Memory B cell (primary cell): ENCODE data around the gene SNX33.
"Not testable (repeated sequence)": the region's sequence is repeated elsewhere in the genome, so short reads cannot be mapped to it uniquely, and the experiment has no call there.

Source experiments
- ATAC-seq: fragments of 150-1000 bp; cut with Tn5 transposase; 2 replicates; pipeline ENCODE4 v1.10.0; 2021; ENCODE audit warnings: low read depth, mild to moderate bottlenecking, moderate library complexity
- DNase-seq, 2 donors: peaks; one replicate each; pipeline ENCODE4 v3.0.0; 2022; ENCODE audit warnings: low spot score in 2 of 2
- H3K27ac Mint-ChIP-seq: one replicate; pipeline ENCODE4 v1.8.0; 2022; ENCODE audit warnings: mild to moderate bottlenecking, moderate library complexity, mixed read lengths
- H3K27me3 Mint-ChIP-seq: one replicate; pipeline ENCODE4 v1.8.0; 2022; ENCODE audit warnings: mixed read lengths
- H3K36me3 Mint-ChIP-seq: one replicate; pipeline ENCODE4 v1.8.0; 2022; ENCODE audit warnings: mild to moderate bottlenecking, mixed read lengths
- H3K4me1 Mint-ChIP-seq: one replicate; pipeline ENCODE4 v1.8.0; 2022; ENCODE audit warnings: mixed read lengths
- H3K4me3 Mint-ChIP-seq: one replicate; pipeline ENCODE4 v1.8.0; 2022; ENCODE audit warnings: mild to moderate bottlenecking, moderate library complexity, mixed read lengths
- H3K9me3 Mint-ChIP-seq: one replicate; pipeline ENCODE4 v1.8.0; 2022; ENCODE audit warnings: mixed read lengths

The SNX33 gene

GRCh38 chr15:75647370-75648155 is at the start of gene SNX33:
TSS of gene SNX33 (plus strand) at chr15:75647912. CDS start at chr15:75649103, 1,191 bp downstream.
- ATAC-seq: peak; percentile 54
- no peak within 1 kb of the TSS for H3K27ac Mint-ChIP-seq
- H3K36me3 Mint-ChIP-seq: peaks cover 2% of the 10 kb centered on the region
- H3K4me1 Mint-ChIP-seq: peaks cover 7% of the 10 kb centered on the region
- H3K4me3 Mint-ChIP-seq: peak within 1 kb of the TSS; percentile 84
- no peaks in the 10 kb centered on the region for H3K27me3 Mint-ChIP-seq
- H3K9me3 Mint-ChIP-seq: no peaks in the 10 kb centered on the region
- peak in 1 of 2 donors; percentile 32 for DNase-seq

DNA sequence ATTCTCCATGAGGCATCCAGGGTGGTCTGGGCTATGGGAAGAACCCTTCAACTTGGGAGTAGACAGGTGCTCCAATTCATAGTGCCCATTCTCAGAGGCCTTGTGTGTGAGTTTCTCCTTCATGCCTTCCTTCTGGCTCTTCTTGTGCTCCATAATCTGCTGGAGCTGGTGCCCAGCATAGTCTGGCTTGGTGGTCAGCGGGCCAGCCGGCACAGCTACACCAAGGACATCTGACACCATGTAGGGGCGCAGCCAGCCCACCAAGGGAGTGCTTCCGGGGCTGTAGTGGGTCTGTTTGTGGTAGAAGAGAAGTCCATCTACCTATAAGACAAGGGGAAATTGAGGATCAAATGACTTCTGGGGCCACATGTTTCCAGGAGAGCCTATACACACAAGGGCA is 49.4 kb upstream of the SNX33 start:
- DNase-seq: no peak

DNA sequence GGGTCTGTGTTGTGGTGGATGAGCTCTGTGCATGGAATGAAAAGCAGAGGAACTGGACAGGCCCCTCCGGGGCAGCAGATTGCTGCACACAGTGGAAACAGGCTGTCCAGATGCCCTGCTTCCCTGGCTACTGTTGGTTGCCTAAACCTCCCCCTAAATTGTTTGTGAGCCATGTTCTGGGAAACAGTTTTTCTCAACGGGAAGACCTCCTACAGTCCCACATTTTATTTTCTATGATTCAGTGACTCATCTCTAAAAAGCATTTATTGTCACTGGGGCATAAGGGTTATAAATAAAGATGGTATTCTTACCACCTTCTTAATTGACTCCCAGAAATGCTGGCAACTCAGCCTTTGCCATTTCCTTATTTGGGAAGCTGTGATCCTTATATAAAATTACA is 48.3 kb upstream of the SNX33 start:
- Mint-ChIP-seq H3K27ac (no peak overlapping the region), H3K9me3 (no peaks in the 10 kb centered on the region), H3K4me3 (no peak overlapping the region), H3K4me1 (no peaks in the 10 kb centered on the region), H3K27me3 (no peaks in the 10 kb centered on the region), H3K36me3 (peaks cover 23% of the 10 kb centered on the region)
- DNase-seq (no peak), ATAC-seq (no peak)

More for the DNA sequence above, 49.4 kb upstream of the SNX33 start:
- H3K36me3 Mint-ChIP-seq: peaks cover 24% of the 10 kb centered on the region
- H3K4me3 Mint-ChIP-seq: no peak overlapping the region
- H3K27ac Mint-ChIP-seq: no peak overlapping the region
- no peak for ATAC-seq
- H3K4me1 Mint-ChIP-seq: no peaks in the 10 kb centered on the region
- no peaks in the 10 kb centered on the region for H3K9me3 Mint-ChIP-seq
- no peaks in the 10 kb centered on the region for H3K27me3 Mint-ChIP-seq

GRCh38 chr15:75606026-75606425 is 41.7 kb upstream of the SNX33 start:
- DNase-seq: no peak
- Mint-ChIP-seq H3K4me1 (peaks cover 5% of the 10 kb centered on the region), H3K4me3 (no peak overlapping the region), H3K27ac (peak overlapping the region; percentile 60), H3K36me3 (peaks cover 35% of the 10 kb centered on the region), H3K27me3 (no peaks in the 10 kb centered on the region), H3K9me3 (no peaks in the 10 kb centered on the region)
- ATAC-seq: no peak

DNA sequence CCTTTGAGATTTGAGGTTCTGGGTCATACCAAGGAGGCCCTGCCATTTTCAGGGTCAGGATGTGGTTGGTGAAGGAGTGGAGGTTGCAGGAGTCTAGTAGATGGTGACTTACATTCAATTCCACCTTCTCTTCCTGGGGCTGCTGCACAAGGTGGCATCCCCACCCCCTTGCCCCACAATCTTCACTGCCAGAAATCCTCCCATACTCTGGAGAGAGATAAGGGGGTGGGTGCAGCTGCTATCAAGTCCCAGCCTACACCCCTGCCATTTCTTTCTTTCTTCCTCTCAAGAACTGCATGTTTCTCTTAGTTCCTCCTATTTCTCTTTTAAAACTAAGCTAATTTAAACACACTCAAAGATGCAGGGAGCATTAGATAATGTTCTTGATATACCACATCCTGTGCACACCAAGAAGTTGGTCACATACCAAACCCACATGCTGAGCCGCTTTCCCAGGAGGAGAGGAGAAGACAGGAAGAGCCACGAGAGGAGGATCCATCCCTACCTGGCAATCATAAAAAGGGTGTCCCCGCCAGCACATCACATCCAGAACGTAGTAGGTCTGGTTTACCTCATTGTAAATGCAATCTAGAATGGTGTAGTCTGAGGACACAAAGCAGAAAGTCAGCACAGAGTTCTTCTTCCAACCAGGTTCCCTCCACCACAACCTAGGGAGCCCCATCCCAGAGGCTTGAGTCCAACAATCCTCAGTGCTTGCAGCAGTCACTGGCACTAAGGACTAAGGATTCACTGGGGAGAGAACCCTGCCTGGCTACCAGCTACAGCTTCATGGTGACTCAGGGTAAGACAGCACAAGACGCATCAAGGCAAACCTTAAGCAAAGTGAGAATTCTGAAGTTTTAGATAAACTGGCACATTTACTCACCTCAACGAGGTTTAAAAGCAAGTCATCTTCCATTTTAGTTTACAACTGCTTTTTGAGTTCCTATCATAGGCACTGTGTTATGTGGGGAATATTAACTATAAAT is 40.7 kb upstream of the SNX33 start:
- no peak for ATAC-seq
- peaks cover 5% of the 10 kb centered on the region for H3K4me1 Mint-ChIP-seq
- H3K4me3 Mint-ChIP-seq: no peak overlapping the region
- no peaks in the 10 kb centered on the region for H3K27me3 Mint-ChIP-seq
- H3K9me3 Mint-ChIP-seq: no peaks in the 10 kb centered on the region
- H3K36me3 Mint-ChIP-seq: peaks cover 34% of the 10 kb centered on the region
- no peak for DNase-seq
- H3K27ac Mint-ChIP-seq: peak overlapping the region; percentile 60

DNA sequence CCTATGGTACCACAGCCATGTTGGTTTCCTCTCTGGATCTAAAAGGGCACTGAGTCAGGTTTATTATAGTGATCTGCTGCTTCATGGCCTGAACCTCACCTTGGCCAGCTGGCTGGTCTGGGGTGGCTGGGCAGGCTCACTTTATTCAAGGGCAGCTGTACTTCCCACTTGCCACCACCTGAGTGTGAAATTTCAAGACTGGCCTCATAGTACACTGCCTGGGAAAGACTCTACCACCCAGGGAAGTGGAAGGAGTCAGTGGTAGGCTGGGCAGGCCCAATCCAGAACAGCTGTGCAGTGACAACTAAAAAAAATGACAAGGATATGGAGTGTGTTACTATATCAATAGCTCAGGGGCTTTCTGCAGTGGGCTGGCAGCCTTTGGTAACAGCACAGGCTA is 30.9 kb upstream of the SNX33 start:
- DNase-seq (no peak), ATAC-seq (no peak)
- Mint-ChIP-seq H3K27me3 (no peaks in the 10 kb centered on the region), H3K4me3 (no peak overlapping the region), H3K36me3 (peaks cover 42% of the 10 kb centered on the region), H3K27ac (no peak overlapping the region), H3K4me1 (no peaks in the 10 kb centered on the region), H3K9me3 (no peaks in the 10 kb centered on the region)

DNA sequence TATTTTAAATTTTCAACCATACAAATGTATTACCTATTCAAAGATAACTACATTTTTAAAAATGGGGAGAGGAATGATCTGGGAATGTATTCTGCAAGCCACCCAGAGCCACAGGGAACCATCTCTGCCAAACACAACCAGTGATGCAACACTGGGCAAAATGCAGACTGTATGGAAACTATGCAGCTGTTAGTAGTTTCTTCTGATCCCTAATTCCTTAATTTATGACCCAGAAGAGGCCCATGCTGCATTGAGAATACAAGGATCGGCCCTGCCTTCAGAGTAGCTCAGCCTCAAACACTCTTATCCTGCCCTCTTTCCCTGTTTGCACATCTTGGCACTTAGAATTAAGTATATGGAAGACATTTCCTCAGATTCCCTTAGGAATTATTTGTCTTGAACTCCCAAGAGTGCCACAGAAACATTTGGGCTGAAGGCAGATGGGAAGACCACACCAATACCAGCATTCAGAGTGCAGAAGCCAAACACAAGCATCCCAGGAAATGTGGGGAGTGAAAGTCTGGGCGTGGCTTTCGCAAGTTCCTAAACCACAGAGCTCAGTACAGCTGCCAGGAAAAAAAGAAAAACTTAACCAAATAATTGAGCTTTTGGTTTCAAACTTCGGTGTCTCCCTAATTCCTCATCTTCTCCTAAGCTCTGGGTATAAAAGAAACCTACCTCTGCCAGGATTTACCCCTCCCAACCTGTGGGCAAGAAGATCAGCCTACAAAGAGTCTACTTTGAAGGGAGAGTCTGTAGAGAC is 27.5 kb upstream of the SNX33 start:
- Mint-ChIP-seq H3K36me3 (peaks cover 19% of the 10 kb centered on the region), H3K9me3 (no peaks in the 10 kb centered on the region), H3K27me3 (no peaks in the 10 kb centered on the region), H3K4me3 (no peak overlapping the region), H3K4me1 (peaks cover 3% of the 10 kb centered on the region), H3K27ac (no peak overlapping the region)
- DNase-seq (no peak), ATAC-seq (no peak)

DNA sequence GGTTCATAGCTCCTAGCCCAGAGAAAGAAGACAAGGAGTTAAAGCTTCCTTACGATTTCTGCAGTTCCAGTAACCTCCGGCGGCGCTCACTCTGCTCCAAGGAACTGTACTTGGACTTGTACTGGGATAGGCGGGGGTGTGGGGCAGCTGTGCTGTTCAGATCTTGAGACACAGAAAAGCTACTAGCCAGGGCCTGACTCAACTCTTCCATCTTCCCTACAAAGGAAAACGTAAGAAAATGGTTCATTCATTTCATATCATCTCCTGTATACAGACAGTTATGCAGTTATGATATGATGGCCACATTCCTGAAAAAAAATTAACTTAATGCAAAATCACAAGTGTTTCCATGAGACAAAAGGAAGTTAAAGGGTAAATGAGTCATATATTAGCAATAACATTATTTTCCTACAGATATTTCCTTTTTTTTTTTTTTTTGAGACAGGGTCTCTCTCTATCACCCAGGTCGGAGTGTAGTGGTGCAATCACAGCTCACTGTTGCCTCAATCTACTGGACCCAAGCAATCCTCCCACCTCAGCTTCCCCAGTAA is 26.8 kb upstream of the SNX33 start:
- Mint-ChIP-seq H3K4me3 (no peak overlapping the region), H3K27ac (no peak overlapping the region)

DNA sequence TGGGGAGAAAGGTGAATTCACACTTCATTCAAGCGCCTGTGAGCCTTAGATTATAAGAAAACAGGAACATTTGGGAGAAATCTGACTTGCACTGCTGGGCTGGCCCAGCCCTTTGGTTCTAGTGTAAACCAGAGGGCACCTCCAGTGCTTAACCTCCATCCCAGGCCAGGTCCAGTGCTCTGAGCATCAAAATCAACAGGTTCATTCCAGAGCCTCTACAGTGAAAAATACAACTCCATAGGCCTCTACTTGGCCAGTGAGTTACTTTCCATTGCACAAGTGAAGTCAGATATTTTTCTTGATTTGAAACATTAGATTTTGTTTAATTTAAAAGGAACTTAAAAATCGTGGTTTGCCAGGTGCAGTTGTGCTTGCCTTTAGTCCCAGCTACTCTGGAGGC is 25.2 kb upstream of the SNX33 start:
- no peaks in the 10 kb centered on the region for H3K27me3 Mint-ChIP-seq
- peaks cover 6% of the 10 kb centered on the region for H3K36me3 Mint-ChIP-seq
- DNase-seq: no peak
- no peaks in the 10 kb centered on the region for H3K9me3 Mint-ChIP-seq
- peaks cover 7% of the 10 kb centered on the region for H3K4me1 Mint-ChIP-seq
- H3K4me3 Mint-ChIP-seq: no peak overlapping the region
- H3K27ac Mint-ChIP-seq: no peak overlapping the region
- ATAC-seq: no peak

More for the DNA sequence above, 26.8 kb upstream of the SNX33 start:
- Mint-ChIP-seq H3K9me3 (no peaks in the 10 kb centered on the region), H3K4me1 (peaks cover 4% of the 10 kb centered on the region), H3K36me3 (peaks cover 15% of the 10 kb centered on the region), H3K27me3 (no peaks in the 10 kb centered on the region)
- no peak for DNase-seq
- no peak for ATAC-seq

- peak within 1 kb of the TSS; percentile 88 for H3K4me3 Mint-ChIP-seq
- H3K4me1 Mint-ChIP-seq: peaks cover 7% of the 10 kb centered on the region
- H3K36me3 Mint-ChIP-seq: peaks cover 2% of the 10 kb centered on the region
- no peaks in the 10 kb centered on the region for H3K9me3 Mint-ChIP-seq
- ATAC-seq: peak; percentile 92
- peak within 1 kb of the TSS; percentile 94 for H3K27ac Mint-ChIP-seq
- peak; percentile 76 to 78 for DNase-seq
- no peaks in the 10 kb centered on the region for H3K27me3 Mint-ChIP-seq
These were observed 22.0 kb upstream of the SNX33 start, which contains the start of gene SNUPN for GRCh38 chr15:75625542-75626347. TSS of gene SNUPN (minus strand) at chr15:75625725. CDS start at chr15:75621051, 4,674 bp downstream.

DNA sequence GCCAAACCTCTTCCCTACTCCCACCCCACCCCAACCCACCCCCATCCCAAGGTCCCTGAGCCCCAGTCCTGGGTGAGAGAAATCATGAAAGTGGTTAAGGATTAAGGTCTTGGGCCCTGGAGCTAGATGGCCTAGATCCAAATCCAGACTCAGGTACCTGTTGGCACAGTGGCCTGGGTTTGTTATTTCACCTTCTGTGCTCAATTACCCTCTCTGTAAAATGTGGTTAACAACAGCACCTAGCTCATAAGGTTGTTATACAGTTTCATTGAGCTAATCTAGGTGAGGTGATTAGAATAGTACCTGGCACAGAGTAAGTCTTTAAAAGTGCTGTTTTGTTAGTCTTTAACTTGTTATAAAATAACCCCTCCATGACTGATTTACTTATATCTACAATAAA is 15.8 kb upstream of the SNX33 start:
- no peaks in the 10 kb centered on the region for H3K27me3 Mint-ChIP-seq
- no peak for ATAC-seq
- no peaks in the 10 kb centered on the region for H3K9me3 Mint-ChIP-seq
- no peak overlapping the region for H3K4me3 Mint-ChIP-seq
- no peak for DNase-seq
- H3K27ac Mint-ChIP-seq: no peak overlapping the region
- peaks cover 5% of the 10 kb centered on the region for H3K4me1 Mint-ChIP-seq
- peaks cover 2% of the 10 kb centered on the region for H3K36me3 Mint-ChIP-seq

GRCh38 chr15:75633922-75634321 is 13.8 kb upstream of the SNX33 start:
- peaks cover 17% of the 10 kb centered on the region for H3K4me1 Mint-ChIP-seq
- not testable (repeated sequence) for H3K4me3 Mint-ChIP-seq, H3K27ac Mint-ChIP-seq, H3K36me3 Mint-ChIP-seq, H3K9me3 Mint-ChIP-seq, DNase-seq, H3K27me3 Mint-ChIP-seq, ATAC-seq

DNA sequence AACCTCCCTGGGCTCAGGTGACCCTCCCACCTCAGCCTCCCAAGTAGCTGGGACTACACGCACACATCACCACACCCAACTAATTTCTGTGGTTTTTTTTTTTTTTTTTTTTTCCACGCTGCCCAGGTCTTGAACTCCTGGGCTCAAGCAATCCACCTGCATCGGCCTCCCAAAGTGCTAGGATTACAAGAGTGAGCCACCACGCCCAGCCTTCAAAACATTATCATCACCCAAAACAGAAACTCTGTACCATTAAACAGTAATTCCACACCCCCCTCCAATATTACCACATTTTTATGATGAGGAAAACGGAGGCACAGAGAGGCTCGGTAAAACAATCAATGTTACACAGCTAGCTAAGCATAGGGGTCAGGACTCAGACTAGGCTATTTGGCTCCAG is 11.7 kb upstream of the SNX33 start:
- Mint-ChIP-seq H3K9me3 (no peaks in the 10 kb centered on the region), H3K4me1 (peaks cover 28% of the 10 kb centered on the region), H3K27ac (no peak overlapping the region), H3K4me3 (no peak overlapping the region), H3K27me3 (no peaks in the 10 kb centered on the region), H3K36me3 (peaks cover 2% of the 10 kb centered on the region)
- no peak for DNase-seq
- no peak for ATAC-seq
